HG02938 (cell line): Measurements from ENCODE around the gene RIPOR3.
"Not testable (repeated sequence)": the region's sequence is repeated elsewhere in the genome, so short reads cannot be mapped to it uniquely, and the experiment has no call there.

Source experiments
- ATAC-seq: cut with Tn5 transposase; IDR thresholded peaks from one replicate; pipeline ENCODE4 v1.9.1; 2021; ENCODE audit warnings: mild to moderate bottlenecking, moderate library complexity; ENCODE audit not compliant: unreplicated experiment

The RIPOR3 gene

GRCh38 chr20:50578061-50578777 lies 113.1 kb downstream of the RIPOR3 start:
- no peak for ATAC-seq

GRCh38 chr20:50577175-50578018 lies 113.9 kb downstream of the RIPOR3 start:
- no peak for ATAC-seq

GRCh38 chr20:50575865-50576720 lies 115.2 kb downstream of the RIPOR3 start:
- ATAC-seq, result no peak

GRCh38 chr20:50574586-50574985 lies 116.8 kb downstream of the RIPOR3 start:
- ATAC-seq, result no peak

GRCh38 chr20:50574108-50574507 lies 117.2 kb downstream of the RIPOR3 start:
- ATAC-seq, result no peak

GRCh38 chr20:50572938-50573777 lies 118.2 kb downstream of the RIPOR3 start:
- ATAC-seq, result no peak

GRCh38 chr20:50571466-50571865 lies 119.9 kb downstream of the RIPOR3 start:
- ATAC-seq, result no peak

- ATAC-seq, result peak; percentile 57
Observed at GRCh38 chr20:50569864-50570836, 121.2 kb downstream of the RIPOR3 start.

- not testable (repeated sequence) for ATAC-seq
Observed at GRCh38 chr20:50569487-50569863, 121.9 kb downstream of the RIPOR3 start.

- ATAC-seq, result no peak
Observed at GRCh38 chr20:50568549-50568942, 122.8 kb downstream of the RIPOR3 start.

- ATAC-seq, result no peak
Observed at GRCh38 chr20:50567860-50568548, 123.3 kb downstream of the RIPOR3 start.

GRCh38 chr20:50565871-50566270 lies 125.5 kb downstream of the RIPOR3 start:
- no peak for ATAC-seq

- no peak for ATAC-seq
Observed at GRCh38 chr20:50565383-50565782, 126.0 kb downstream of the RIPOR3 start.

- ATAC-seq, result no peak
Observed at GRCh38 chr20:50563133-50563944, 128.0 kb downstream of the RIPOR3 start.

- no peak for ATAC-seq
Observed at GRCh38 chr20:50562262-50562701, 129.1 kb downstream of the RIPOR3 start.

GRCh38 chr20:50561379-50562078 lies 129.8 kb downstream of the RIPOR3 start:
- ATAC-seq, result no peak

- no peak for ATAC-seq
Observed at GRCh38 chr20:50560867-50561266, 130.5 kb downstream of the RIPOR3 start.
